GM12875 (cell line): Measurements from ENCODE around the gene LMF2.

Experiments used
- H3K4me3 ChIP-seq: one replicate; pipeline ENCODE4 v1.5.1; 2011; ENCODE audit warnings: low read depth, low read length, control low read depth
- CTCF ChIP-seq: IDR thresholded peaks from 2 replicates; pipeline ENCODE4 v1.5.1; 2011; ENCODE audit warnings: low read depth, mild to moderate bottlenecking, control low read depth, inconsistent platforms, low read length, moderate library complexity, borderline replicate concordance; ENCODE audit not compliant: insufficient read depth

The LMF2 gene

GRCh38 chr22:50529416-50529896 is 22.0 kb upstream of the LMF2 start:
- H3K4me3 ChIP-seq = peak overlapping the region; percentile 82
- TF ChIP-seq CTCF = no peak

GRCh38 chr22:50528682-50529415 is 21.3 kb upstream of the LMF2 start:
- peak overlapping the region; percentile 82 for H3K4me3 ChIP-seq

GRCh38 chr22:50527921-50528681 is 20.6 kb upstream of the LMF2 start:
- TF ChIP-seq CTCF = no peak
- no peak overlapping the region for H3K4me3 ChIP-seq

More at GRCh38 chr22:50528682-50529415, 21.3 kb upstream of the LMF2 start:
- TF ChIP-seq CTCF = no peak

GRCh38 chr22:50526834-50527801 is 19.6 kb upstream of the LMF2 start:
- TF ChIP-seq CTCF = no peak
- H3K4me3 ChIP-seq = peak overlapping the region; percentile 89

- TF ChIP-seq CTCF = peak; percentile 86
- peak overlapping the region; percentile 89 for H3K4me3 ChIP-seq
These were observed 18.8 kb upstream of the LMF2 start for GRCh38 chr22:50526108-50526833.

GRCh38 chr22:50525858-50526107 is 18.3 kb upstream of the LMF2 start:
- peak overlapping the region; percentile 89 for H3K4me3 ChIP-seq
- peak; percentile 59; the same call in 1 of the 2 replicates for TF ChIP-seq CTCF
